ENCODE measurements around the gene USP17L20. TPM values are rescaled to one million over a fixed set of nuclear protein-coding genes. Genes with fewer than 3 reads are reported as not detected.
"Not testable (repeated sequence)": the region's sequence is repeated elsewhere in the genome, so short reads cannot be mapped to it uniquely, and the experiment has no call there.

USP17L20 gene
- total RNA-seq (2021) (not detected in 2 replicates), Bru-seq, nascent RNA (not detected), BruChase-seq, experiment 1, labeled RNA remaining after a 2-hour chase (not detected), BruChase-seq, experiment 2, labeled RNA remaining after a 6-hour chase (not detected)
- long read RNA-seq = 0 reads

DNA sequence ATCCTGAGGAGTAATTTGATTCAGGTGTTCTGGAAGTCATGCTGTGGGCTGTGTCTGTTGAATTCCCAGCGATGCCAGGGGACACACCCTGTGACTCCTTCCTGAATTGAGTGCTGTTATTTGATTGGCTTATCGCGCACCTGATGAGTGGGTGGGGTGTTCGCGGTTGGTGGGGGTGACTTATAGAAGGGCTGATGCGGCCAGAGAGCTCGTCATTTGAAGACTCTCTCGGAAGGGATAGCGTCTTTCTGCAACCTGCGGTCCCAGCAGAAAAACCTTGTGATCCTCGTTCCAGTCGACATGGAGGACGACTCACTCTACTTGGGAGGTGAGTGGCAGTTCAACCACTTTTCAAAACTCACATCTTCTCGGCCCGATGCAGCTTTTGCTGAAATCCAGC is at the start of gene USP17L20:
USP17L20 (plus strand) TSS at position 301 of the 400 bp plus-strand sequence; CDS start at position 301, 0 bp downstream.
- H3K9me2 ChIP-seq (ENCODE audit: insufficient read depth); H3K27me3 ChIP-seq (ENCODE audit: insufficient read depth, low read depth); H4K20me1 ChIP-seq (ENCODE audit: insufficient read depth); H3K27ac ChIP-seq; POLR2A ChIA-PET (ENCODE audit: unreplicated experiment); CTCF ChIA-PET; BruUV-seq (replicated peaks); H3K79me2 ChIP-seq (ENCODE audit: low read depth); H2AFZ ChIP-seq; H3K4me3 ChIP-seq; H3K4me2 ChIP-seq; H3K36me3 ChIP-seq (ENCODE audit: low read depth); H3K4me1 ChIP-seq (replicated peaks; ENCODE audit: insufficient read depth); H3F3A ChIP-seq (ENCODE audit: insufficient read depth, low read depth); intact Hi-C loops (cut with micrococcal nuclease; ENCODE audit: unreplicated experiment); H3K9me3 ChIP-seq (ENCODE audit: insufficient read depth, low read depth); DNase-seq: not testable (repeated sequence)

DNA sequence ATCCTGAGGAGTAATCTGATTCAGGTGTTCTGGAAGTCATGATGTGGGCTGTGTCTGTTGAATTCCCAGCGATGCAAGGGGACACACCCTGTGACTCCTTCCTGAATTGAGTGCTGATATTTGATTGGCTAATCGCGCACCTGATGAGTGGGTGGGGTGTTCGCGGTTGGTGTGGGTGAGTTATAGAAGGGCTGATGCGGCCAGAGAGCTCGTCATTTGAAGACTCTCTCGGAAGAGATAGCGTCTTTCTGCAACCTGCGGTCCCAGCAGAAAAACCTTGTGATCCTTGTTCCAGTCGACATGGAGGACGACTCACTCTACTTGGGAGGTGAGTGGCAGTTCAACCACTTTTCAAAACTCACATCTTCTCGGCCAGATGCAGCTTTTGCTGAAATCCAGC is 47.6 kb upstream of the USP17L20 start, which contains the start of gene USP17L10:
USP17L10 (plus strand) TSS at position 301 of the 400 bp plus-strand sequence; CDS start at position 301, 0 bp downstream.
- H3K36me3 ChIP-seq (ENCODE audit: low read depth); H3K27me3 ChIP-seq (ENCODE audit: insufficient read depth, low read depth); H4K20me1 ChIP-seq (ENCODE audit: insufficient read depth); H2AFZ ChIP-seq; CTCF ChIA-PET; H3K9me2 ChIP-seq (ENCODE audit: insufficient read depth); H3F3A ChIP-seq (ENCODE audit: insufficient read depth, low read depth); POLR2A ChIA-PET (ENCODE audit: unreplicated experiment); BruUV-seq (replicated peaks); H3K27ac ChIP-seq; H3K4me3 ChIP-seq; H3K4me1 ChIP-seq (replicated peaks; ENCODE audit: insufficient read depth); H3K9me3 ChIP-seq (ENCODE audit: insufficient read depth, low read depth); DNase-seq; H3K4me2 ChIP-seq; intact Hi-C loops (cut with micrococcal nuclease; ENCODE audit: unreplicated experiment); H3K79me2 ChIP-seq (ENCODE audit: low read depth): not testable (repeated sequence)

DNA sequence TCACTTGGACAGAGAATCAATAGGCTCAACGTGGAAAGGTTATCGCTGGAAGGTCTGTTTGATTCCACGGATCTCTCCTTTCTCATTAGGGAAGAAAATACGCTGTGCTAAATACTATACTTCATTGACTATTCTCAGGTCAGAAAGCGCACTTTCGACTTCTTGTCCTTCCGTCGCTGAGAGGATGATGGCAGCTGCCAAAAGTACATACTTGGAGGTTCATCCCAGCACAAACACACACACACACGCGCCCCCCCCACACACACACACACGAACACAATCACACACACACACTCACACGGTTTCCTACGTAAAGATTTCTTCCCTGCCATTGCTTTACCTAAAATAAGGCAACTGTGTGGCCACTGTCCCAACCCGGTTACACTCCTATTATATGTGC is 43.2 kb upstream of the USP17L20 start:
- POLR2A ChIA-PET (ENCODE audit: unreplicated experiment); H4K20me1 ChIP-seq (ENCODE audit: insufficient read depth); H3F3A ChIP-seq (ENCODE audit: insufficient read depth, low read depth); H3K36me3 ChIP-seq (ENCODE audit: low read depth); intact Hi-C loops (cut with micrococcal nuclease; ENCODE audit: unreplicated experiment); H3K27me3 ChIP-seq (ENCODE audit: insufficient read depth, low read depth); H3K27ac ChIP-seq; H3K4me2 ChIP-seq; H3K9me3 ChIP-seq (ENCODE audit: insufficient read depth, low read depth); H3K9me2 ChIP-seq (ENCODE audit: insufficient read depth); H3K79me2 ChIP-seq (ENCODE audit: low read depth); BruUV-seq (replicated peaks); CTCF ChIA-PET; DNase-seq; H2AFZ ChIP-seq; H3K4me1 ChIP-seq (replicated peaks; ENCODE audit: insufficient read depth); H3K4me3 ChIP-seq: not testable (repeated sequence)

DNA sequence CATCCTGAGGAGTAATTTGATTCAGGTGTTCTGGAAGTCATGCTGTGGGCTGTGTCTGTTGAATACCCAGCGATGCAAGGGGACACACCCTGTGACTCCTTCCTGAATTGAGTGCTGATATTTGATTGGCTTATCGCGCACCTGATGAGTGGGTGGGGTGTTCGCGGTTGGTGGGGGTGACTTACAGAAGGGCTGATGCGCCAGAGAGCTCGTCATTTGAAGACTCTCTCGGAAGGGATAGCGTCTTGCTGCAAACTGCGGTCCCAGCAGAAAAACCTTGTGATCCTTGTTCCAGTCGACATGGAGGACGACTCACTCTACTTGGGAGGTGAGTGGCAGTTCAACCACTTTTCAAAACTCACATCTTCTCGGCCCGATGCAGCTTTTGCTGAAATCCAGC is 42.8 kb upstream of the USP17L20 start, which contains the start of gene USP17L11:
USP17L11 (plus strand) TSS at position 301 of the 400 bp plus-strand sequence; CDS start at position 301, 0 bp downstream.
- POLR2A ChIA-PET (ENCODE audit: unreplicated experiment) = not testable (repeated sequence)

GRCh38 chr4:9219852-9220251 is 38.1 kb upstream of the USP17L20 start, which contains the start of gene USP17L12:
Gene USP17L12 (plus strand): TSS chr4:9220152. CDS start chr4:9220152, 0 bp downstream.
- H3F3A ChIP-seq (ENCODE audit: insufficient read depth, low read depth); H3K4me3 ChIP-seq; H3K36me3 ChIP-seq (ENCODE audit: low read depth); H3K9me3 ChIP-seq (ENCODE audit: insufficient read depth, low read depth); H3K27me3 ChIP-seq (ENCODE audit: insufficient read depth, low read depth); H3K27ac ChIP-seq; H3K79me2 ChIP-seq (ENCODE audit: low read depth); H4K20me1 ChIP-seq (ENCODE audit: insufficient read depth); H3K4me2 ChIP-seq; DNase-seq; H3K9me2 ChIP-seq (ENCODE audit: insufficient read depth); CTCF ChIA-PET; POLR2A ChIA-PET (ENCODE audit: unreplicated experiment); H2AFZ ChIP-seq; BruUV-seq (replicated peaks); H3K4me1 ChIP-seq (replicated peaks; ENCODE audit: insufficient read depth); intact Hi-C loops (cut with micrococcal nuclease; ENCODE audit: unreplicated experiment): not testable (repeated sequence)

More for the DNA sequence above, 42.8 kb upstream of the USP17L20 start, which contains the start of gene USP17L11:
- H2AFZ ChIP-seq; DNase-seq; H3K79me2 ChIP-seq (ENCODE audit: low read depth); H4K20me1 ChIP-seq (ENCODE audit: insufficient read depth); H3F3A ChIP-seq (ENCODE audit: insufficient read depth, low read depth); BruUV-seq (replicated peaks); H3K4me3 ChIP-seq; intact Hi-C loops (cut with micrococcal nuclease; ENCODE audit: unreplicated experiment); H3K27me3 ChIP-seq (ENCODE audit: insufficient read depth, low read depth); H3K9me3 ChIP-seq (ENCODE audit: insufficient read depth, low read depth); CTCF ChIA-PET; H3K27ac ChIP-seq; H3K4me2 ChIP-seq; H3K9me2 ChIP-seq (ENCODE audit: insufficient read depth); H3K4me1 ChIP-seq (replicated peaks; ENCODE audit: insufficient read depth); H3K36me3 ChIP-seq (ENCODE audit: low read depth): not testable (repeated sequence)

- H3K9me3 ChIP-seq (ENCODE audit: insufficient read depth, low read depth); CTCF ChIA-PET; H3K9me2 ChIP-seq (ENCODE audit: insufficient read depth); H3K27ac ChIP-seq; H3K79me2 ChIP-seq (ENCODE audit: low read depth); BruUV-seq (replicated peaks); H2AFZ ChIP-seq; DNase-seq; H3K36me3 ChIP-seq (ENCODE audit: low read depth); H3K27me3 ChIP-seq (ENCODE audit: insufficient read depth, low read depth); H3K4me2 ChIP-seq; POLR2A ChIA-PET (ENCODE audit: unreplicated experiment); intact Hi-C loops (cut with micrococcal nuclease; ENCODE audit: unreplicated experiment); H3K4me1 ChIP-seq (replicated peaks; ENCODE audit: insufficient read depth); H3K4me3 ChIP-seq; H4K20me1 ChIP-seq (ENCODE audit: insufficient read depth); H3F3A ChIP-seq (ENCODE audit: insufficient read depth, low read depth): not testable (repeated sequence)
Observed at GRCh38 chr4:9224596-9224995, 33.3 kb upstream of the USP17L20 start, which contains the start of gene USP17L13. Gene USP17L13 (plus strand): TSS chr4:9224896. CDS start chr4:9224896, 0 bp downstream.

DNA sequence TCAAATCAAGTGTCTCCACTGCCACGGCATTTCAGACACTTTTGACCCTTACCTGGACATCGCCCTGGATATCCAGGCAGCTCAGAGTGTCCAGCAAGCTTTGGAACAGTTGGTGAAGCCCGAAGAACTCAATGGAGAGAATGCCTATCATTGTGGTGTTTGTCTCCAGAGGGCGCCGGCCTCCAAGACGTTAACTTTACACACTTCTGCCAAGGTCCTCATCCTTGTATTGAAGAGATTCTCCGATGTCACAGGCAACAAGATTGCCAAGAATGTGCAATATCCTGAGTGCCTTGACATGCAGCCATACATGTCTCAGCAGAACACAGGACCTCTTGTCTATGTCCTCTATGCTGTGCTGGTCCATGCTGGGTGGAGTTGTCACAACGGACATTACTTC is 27.7 kb upstream of the USP17L20 start:
- H3F3A ChIP-seq (ENCODE audit: insufficient read depth, low read depth); H3K4me2 ChIP-seq; H4K20me1 ChIP-seq (ENCODE audit: insufficient read depth); H3K27me3 ChIP-seq (ENCODE audit: insufficient read depth, low read depth); H3K27ac ChIP-seq; H3K4me1 ChIP-seq (replicated peaks; ENCODE audit: insufficient read depth); H3K4me3 ChIP-seq; H3K79me2 ChIP-seq (ENCODE audit: low read depth); POLR2A ChIA-PET (ENCODE audit: unreplicated experiment); BruUV-seq (replicated peaks); H3K36me3 ChIP-seq (ENCODE audit: low read depth); CTCF ChIA-PET; intact Hi-C loops (cut with micrococcal nuclease; ENCODE audit: unreplicated experiment); H2AFZ ChIP-seq; DNase-seq; H3K9me2 ChIP-seq (ENCODE audit: insufficient read depth); H3K9me3 ChIP-seq (ENCODE audit: insufficient read depth, low read depth): not testable (repeated sequence)
